ENCODE results near the gene DAZ1.
"Not testable (repeated sequence)": the region's sequence is repeated elsewhere in the genome, so short reads cannot be mapped to it uniquely, and the experiment has no call there.

The DAZ1 gene

GRCh38 chrY:23198908-23199307 is at the start of gene DAZ1:
Gene DAZ1 (minus strand): TSS chrY:23199008. CDS start chrY:23198800, 208 bp downstream.
- DNase-seq (ENCODE audit: insufficient read length, low spot score); FAIRE-seq: not testable (repeated sequence)

GRCh38 chrY:23219233-23219632 is 20.4 kb upstream of the DAZ1 start, which contains the start of gene DAZ2:
Gene DAZ2 (plus strand): TSS chrY:23219533. CDS start chrY:23219741, 208 bp downstream.
- not testable (repeated sequence) for DNase-seq (ENCODE audit: insufficient read length, low spot score); FAIRE-seq

- FAIRE-seq; DNase-seq (ENCODE audit: insufficient read length, low spot score): not testable (repeated sequence)
These were observed 11.9 kb upstream of the DAZ1 start for GRCh38 chrY:23210681-23211080.

GRCh38 chrY:23209802-23210495 is 11.1 kb upstream of the DAZ1 start:
- FAIRE-seq; DNase-seq (ENCODE audit: insufficient read length, low spot score): not testable (repeated sequence)

GRCh38 chrY:23207455-23207854 is 8.6 kb upstream of the DAZ1 start:
- not testable (repeated sequence) for FAIRE-seq; DNase-seq (ENCODE audit: insufficient read length, low spot score)
